NCI-H146 (cell line): ENCODE data around the gene ADGRF4.

Experiments
- DNase-seq: peaks from one replicate; lab custom pipeline; 2025; lab: John Stamatoyannopoulos, UW

ADGRF4 gene

DNA sequence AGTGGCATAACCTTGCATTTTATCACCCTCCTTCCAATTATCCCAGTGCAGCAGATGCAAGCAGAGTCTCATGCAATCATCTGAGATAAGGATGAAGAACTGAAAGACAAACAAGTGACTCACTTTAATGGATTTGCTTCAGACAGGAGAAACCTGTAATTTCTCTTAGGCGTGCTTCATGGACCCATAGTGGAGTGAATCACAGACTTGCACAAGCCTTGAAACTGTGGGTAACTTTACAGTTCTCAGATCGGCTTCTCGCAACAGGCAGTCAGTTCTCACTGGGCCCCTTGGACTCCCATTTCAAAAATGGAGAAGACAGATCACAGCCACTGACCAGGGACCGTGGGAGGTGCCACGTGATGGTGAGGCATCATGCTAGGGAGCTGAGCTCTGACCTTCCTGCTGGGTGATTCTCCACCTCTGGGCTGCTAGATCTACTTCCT is at the start of gene ADGRF4:
TSS of gene ADGRF4 (plus strand) at position 239 of the 446 bp plus-strand sequence. CDS start 8,666 bp downstream, outside the sequence.
- DNase-seq = no peak

DNA sequence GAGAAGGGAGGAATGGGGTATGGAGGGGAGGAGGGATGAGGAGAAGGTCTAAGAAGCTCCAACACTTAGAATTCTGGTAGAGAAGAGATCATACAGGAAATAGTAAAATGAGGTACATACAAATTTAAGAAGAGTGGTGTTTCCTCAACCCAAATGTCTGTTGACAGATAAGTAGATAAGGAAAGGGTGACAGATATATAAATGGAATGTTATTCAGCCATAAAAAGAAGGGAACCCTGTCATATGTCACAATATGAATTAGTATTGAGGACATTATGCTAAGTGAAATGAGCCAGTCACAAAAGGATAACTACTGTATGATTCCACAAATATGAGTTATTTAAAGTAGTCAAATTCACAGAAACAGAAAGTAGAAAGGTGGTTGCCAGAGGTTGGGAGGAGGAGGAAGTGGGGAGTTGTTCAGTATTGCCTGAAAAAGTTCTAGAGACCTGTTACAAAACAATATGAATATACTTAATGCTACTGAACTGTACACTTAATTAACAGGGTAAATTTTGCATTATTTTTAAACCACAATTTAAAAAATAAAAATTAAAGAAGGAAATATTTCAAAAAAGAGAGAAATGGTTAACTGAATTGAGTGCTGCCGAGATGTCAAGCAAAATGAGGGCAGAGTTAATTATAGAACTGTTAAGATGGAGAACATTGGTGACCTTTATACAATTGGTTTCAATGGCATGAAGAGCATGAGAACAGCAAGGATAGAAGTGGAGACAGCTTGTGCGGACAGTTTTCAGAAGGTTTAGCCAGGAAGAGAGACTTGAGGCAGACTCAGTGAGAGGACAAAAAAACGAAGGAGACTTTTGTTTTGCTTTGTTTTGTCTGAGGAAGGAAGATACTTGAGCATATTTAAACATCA is 47.6 kb upstream of the ADGRF4 start:
- DNase-seq = no peak

DNA sequence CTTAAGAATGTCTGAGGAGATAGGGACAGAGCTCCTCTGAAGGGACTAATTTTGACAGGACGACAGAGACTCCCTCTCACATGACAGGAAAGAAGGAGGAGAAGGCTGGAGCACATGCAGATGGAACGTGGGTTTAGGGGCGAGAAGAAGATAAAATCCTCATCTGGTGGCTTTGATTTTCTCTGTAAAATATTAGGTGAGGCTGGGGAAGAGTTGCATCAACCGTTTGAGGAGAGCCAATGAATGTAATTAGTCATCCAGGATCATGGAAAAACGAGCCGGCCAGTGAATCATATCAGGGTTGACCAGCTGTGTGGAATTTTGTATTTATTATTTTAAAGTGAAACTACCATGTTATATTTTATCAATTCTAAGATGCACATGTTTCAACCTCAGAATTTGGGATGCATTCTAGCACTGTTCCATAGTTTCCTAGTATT is 46.9 kb upstream of the ADGRF4 start:
- no peak for DNase-seq

GRCh38 chr6:47653706-47654105 is 44.7 kb upstream of the ADGRF4 start:
- DNase-seq = no peak

GRCh38 chr6:47654255-47654654 is 44.1 kb upstream of the ADGRF4 start:
- DNase-seq = no peak

DNA sequence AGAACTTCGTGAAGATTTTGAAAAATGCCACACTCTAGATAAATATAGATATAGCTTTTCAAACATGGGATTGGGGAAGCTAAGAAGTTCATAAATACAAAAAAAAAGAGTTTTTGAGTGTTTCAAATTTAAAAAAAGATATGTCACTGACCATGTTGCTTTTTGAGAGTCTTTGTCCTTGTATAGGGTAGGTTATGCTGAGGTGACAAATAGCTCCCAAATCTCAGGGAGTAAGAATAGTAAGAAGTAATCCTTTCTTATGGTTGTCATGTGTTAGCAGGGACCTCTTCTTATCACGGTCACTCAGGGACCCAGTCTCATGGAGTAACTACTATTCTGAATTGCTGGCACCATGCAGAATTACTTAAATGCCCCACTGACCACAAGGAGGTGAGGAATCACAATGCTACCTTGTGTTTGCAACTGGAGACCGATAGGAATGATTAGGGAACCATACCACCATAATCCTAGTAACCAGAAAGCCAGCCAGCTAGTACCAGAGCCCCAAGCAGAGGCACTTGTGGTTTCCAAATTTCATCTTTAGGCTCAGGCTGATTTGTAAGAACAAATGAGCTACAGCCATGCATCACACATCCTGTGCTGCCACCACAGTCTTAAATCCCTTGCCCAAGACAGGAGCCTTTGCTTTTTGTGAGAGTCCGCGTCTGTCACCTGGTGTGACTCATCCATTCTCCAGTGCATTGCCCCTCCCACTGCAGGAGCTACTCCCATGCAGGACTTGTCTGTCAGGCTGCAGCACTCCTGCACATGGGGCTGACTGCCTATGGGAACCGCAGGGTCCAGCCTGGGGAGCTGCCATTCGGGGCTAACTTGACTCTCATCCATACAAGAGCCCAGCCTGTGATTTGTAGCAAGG is 42.4 kb upstream of the ADGRF4 start:
- DNase-seq = peak; percentile 87

GRCh38 chr6:47661960-47662359 is 36.4 kb upstream of the ADGRF4 start:
- no peak for DNase-seq

GRCh38 chr6:47663462-47664216 is 34.7 kb upstream of the ADGRF4 start:
- peak; percentile 64 for DNase-seq

GRCh38 chr6:47665112-47665511 is 33.3 kb upstream of the ADGRF4 start:
- peak; percentile 91 for DNase-seq

DNA sequence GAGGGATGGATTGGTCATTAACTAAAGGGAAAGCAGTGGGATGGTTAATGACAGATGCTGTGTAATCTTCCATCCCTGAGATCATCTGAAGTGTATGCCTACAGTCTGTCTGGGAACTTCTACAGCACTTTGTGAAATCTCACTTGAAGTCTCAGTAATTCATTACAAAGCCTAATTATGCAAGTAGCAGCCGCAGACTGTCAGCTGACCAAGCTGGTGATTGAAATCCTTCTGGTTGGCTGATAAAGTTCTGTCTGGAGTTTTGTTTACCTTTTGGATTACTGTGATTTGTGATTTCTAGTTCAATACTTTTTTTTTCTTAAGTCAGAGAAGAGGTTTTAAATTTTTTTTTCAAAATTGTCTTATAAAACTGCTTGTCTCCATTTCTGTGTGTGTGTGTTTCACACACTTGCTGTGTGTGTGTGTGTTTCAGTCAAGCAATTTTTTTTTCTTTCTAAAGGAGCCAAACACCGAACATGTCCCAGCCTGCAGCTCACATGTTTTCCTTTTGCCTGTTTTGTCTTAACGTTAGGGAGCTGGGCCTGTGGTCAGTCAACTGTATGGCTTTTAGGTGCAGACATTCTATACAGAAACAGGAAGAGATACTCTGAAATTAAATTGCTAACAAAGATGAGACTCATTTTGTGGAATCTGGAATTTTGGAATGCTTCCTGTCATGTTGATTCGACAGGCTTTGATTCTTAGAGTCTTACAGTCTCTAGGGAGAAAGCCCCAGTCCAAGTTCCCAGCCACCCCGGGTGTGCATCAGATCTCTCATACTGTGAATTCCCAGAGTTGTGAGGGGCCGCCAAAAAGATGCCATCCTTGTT is 28.5 kb upstream of the ADGRF4 start:
- peak; percentile 59 for DNase-seq

DNA sequence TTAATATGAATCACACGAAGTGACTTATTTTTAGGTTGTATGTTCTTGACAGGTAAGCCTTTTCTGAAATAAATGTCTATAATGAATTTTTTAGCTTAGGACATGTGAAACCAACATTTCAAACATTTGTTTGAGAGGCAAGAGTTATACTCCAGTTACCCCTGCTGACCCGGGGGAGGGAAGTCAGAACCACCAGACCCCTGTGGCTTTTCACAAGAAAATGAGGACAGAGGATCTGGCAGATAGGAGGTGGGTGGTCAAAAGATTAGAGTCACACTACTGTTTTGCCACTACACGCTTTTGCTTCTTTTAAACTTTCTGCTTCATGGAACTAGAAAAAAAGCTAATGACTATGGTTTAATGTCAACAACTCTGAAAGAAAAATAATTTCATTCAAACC is 27.5 kb upstream of the ADGRF4 start:
- DNase-seq = peak; percentile 46

DNA sequence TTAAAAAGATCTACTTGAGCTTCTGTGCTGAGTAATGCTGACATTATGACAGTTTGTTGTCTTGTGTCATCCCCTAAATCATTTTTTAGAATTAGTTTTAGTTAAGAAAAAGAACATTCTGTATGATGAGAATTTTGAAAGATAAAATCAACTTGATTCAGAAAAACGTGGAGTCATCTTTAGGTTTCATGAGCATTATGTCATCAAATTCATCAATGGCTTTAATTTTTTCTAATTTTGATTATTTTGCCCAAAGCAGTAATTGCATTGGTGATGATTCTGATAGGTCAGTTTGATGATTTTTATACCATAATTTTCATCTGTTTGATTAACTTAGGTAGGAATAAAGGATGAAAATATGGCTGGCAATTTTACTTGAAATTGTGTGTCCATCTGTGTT is 26.6 kb upstream of the ADGRF4 start:
- DNase-seq = no peak

DNA sequence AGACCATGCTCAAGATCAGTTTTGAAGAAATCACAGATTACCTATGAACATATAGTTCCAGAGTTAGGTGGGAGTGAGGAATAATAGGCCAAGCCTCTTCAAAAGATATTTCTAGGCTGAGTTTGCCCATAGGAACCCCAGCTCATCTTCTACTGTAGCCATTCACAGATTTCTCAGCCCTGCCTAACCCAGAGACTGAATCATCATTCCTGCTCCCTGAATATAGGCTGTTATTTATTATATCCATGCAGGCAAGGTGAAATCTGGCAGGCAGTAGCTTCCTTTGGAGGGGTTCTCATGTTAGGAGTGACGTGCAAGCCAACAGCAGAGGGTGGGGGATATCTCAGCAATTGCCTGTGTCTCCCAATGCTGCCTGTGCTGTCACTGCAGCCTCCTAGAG is 25.6 kb upstream of the ADGRF4 start:
- DNase-seq = no peak

GRCh38 chr6:47674673-47675072 is 23.7 kb upstream of the ADGRF4 start:
- no peak for DNase-seq

- DNase-seq = no peak
Observed at GRCh38 chr6:47677381-47678100, 20.8 kb upstream of the ADGRF4 start.

GRCh38 chr6:47678739-47679138 is 19.6 kb upstream of the ADGRF4 start:
- DNase-seq = no peak

- no peak for DNase-seq
Observed at GRCh38 chr6:47679322-47679906, 19.0 kb upstream of the ADGRF4 start.

GRCh38 chr6:47680051-47680450 is 18.3 kb upstream of the ADGRF4 start:
- DNase-seq = peak; percentile 86

GRCh38 chr6:47680724-47681123 is 17.7 kb upstream of the ADGRF4 start:
- DNase-seq = no peak
